Subcutaneous adipose tissue (tissue), 4 donors: ENCODE results near the gene EPHA5. TPM values are rescaled to one million over a fixed set of nuclear protein-coding genes. Genes with fewer than 3 reads are reported as not detected.

Experiments used
- CTCF ChIP-seq: fragments of 450-650 bp; IDR thresholded peaks from one replicate; pipeline ENCODE4 v1.5.1; 2016; ENCODE audit warnings: low read depth, mild to moderate bottlenecking, control low read depth, antibody characterized with exemption, moderate library complexity
- total RNA-seq, 4 donors: library from RNA; depleted of rRNA; stranded (reverse); fragments of >200 nt; gene quantifications; one replicate each; pipeline ENCODE4 v1.1.0, GENCODE V29; 2016

The EPHA5 gene
- total RNA-seq, 4 donors from 2014 or later: 0.44 TPM; not detected in 3

DNA sequence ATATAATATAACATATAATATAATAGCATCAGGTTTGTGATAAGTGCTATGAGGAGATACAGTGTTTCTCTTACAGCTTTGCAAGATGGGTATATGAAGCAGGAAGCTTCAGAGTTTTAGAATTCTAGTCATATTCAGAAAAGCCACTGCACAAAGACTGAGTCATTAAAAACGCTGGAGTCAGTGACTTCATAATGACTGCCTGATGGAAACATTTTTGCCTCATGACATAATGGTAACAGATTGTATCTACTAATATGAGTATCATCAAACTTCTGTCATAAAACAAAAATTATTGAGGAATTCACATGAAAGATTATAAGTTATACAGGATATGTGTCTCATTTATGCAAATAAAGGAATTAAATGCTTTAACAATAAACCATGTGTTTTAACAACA lies 46.8 kb downstream of the EPHA5 start:
- no peak for TF ChIP-seq CTCF

DNA sequence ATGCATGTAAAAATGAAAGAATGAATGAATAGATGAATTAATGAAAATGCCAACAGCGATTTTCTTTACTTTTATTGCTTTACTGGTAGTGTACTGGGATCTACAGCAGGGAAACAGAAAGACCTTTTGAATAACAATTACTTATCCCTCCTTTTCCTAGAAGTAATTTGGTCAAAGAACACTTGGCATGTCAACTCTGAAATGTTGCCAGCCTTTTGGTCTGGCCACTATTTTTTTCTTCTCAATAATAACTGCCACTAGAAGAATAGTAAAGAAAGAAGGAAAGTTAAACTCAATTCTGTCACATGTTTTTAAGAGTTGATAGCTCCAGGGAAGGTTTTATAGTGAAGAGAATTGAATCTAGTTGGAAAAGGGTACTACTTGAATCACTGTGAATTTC lies 52.9 kb downstream of the EPHA5 start:
- TF ChIP-seq CTCF: no peak

GRCh38 chr4:65604515-65604914 lies 65.8 kb downstream of the EPHA5 start:
- no peak for TF ChIP-seq CTCF

DNA sequence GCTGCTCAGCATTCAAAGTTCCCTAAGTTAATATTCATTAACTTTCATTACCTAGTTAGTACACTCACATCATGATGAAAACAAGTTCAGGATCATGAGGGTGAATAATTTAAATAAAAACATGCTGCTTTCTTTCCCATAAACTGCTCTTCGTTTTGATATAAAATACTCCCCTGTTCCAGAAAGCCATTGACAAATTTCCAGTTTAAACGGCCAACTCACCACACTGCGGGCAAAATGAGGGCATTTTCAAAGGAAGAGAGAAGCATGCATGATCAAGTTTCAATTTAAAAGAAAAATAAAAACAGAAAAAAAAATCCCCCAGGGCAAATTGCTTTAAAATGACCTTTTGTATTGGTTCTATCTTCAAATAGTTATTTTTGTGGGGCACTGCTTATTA lies 69.6 kb downstream of the EPHA5 start:
- no peak for TF ChIP-seq CTCF

- TF ChIP-seq CTCF: no peak
Measured at GRCh38 chr4:65599340-65599739, 70.9 kb downstream of the EPHA5 start.

DNA sequence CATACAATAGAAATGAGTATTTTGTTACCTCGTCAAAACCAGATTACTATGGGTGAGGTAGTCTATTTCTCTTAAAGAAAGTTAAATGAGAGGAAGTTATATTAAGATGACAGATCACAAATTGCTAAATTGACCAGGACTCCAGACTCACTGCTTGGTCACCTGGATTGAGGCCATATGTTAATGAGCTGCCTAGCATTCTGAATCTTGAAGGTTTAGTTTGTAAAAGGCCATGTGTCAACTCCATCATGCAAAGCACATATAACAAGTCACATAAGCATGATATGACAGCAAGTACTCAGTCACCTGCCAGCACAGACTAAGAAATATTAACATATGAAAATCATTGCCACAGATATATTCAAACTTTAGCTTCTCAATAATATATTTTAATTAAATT lies 72.6 kb downstream of the EPHA5 start:
- no peak for TF ChIP-seq CTCF

DNA sequence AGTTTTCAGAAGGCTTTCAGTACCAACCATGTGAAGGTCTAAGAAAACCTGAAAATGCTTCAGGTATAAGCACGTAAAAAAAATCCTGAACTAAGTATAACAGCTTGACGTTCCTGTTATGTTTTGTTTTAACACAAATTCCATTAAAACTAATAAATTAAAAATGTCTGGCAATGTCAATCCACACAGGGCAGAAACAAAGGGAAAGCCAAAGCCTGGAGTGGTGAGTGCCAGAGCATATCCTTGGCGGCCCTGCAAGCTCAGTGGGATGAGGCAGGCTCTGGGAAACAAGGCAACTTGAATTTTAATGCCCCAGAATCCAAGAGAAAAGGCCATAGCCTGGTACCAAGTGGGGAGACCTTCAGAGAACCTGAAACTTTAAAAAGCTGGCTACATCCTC lies 78.2 kb downstream of the EPHA5 start:
- TF ChIP-seq CTCF: no peak

DNA sequence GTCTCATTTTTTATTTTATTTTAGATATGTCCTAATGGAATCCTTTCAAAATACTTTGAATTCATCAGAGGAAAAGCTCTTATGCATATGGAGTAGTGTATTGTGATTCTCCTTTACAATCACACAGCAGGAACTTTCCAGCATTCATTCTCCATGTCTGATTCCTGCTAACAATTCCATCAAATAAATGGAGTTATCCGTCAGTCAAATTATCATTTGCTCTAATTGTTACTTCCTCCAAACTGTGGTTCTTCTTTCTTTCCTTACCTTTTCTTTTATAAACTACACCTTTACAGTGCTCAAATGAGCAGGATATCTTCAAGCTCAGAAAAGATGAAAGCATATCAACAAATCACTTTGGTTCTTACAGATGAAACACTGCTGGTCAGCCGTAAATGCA lies 80.4 kb downstream of the EPHA5 start:
- no peak for TF ChIP-seq CTCF
